ENCODE data around the gene CTTNBP2.

DNA sequence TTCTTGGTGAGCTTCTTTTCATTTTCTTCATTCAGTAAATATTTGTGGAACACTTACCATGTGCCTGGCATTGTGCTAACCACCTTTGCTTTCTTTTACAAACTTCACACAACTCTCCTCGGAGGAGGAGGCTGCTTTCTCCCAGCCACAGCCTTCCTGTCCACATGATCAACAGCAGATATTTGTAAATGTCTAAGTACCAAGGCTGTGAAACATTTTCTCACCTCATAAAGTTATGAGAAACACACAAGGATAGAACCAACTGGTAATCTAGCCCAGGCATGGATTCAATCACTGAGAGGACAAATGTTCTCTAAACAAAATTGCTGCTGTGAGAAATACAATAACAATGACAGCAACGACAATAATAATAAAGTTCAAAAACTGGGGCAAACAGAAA lies 3.9 kb downstream of the CTTNBP2 start:
- TF ChIP-seq CTCF (IDR thresholded peaks at IDR 0.05; ENCODE audit: low read depth, low read length) (no peak), EZH2phosphoT487 (IDR thresholded peaks at IDR 0.05; ENCODE audit: low read depth) (no peak)
